HepG2 (cell line): ENCODE data around the gene LBR. TPM values are rescaled to one million over a fixed set of nuclear protein-coding genes. Genes with fewer than 3 reads are reported as not detected.

ENCODE experiments used
- CBX5 ChIP-seq: sonication (generic); formaldehyde crosslinking; IDR thresholded peaks from 2 replicates; pipeline ENCODE4 v1.4.0; 2020; ENCODE audit warnings: missing genetic modification reagents, borderline replicate concordance
- E2F2 ChIP-seq: sonication (generic); formaldehyde crosslinking; IDR thresholded peaks from 2 replicates; pipeline ENCODE4 v1.4.0; 2020; ENCODE audit warnings: missing genetic modification reagents, borderline replicate concordance
- EZH2 ChIP-seq: conservative IDR thresholded peaks from 2 replicates; pipeline ENCODE4 v1.6.1; 2012; ENCODE audit warnings: mild to moderate bottlenecking, low read depth, low read length, moderate library complexity
- HDAC1 ChIP-seq: sonication (generic); formaldehyde crosslinking; IDR thresholded peaks from 2 replicates; pipeline ENCODE4 v1.5.1; 2020; ENCODE audit warnings: mild to moderate bottlenecking, missing genetic modification reagents
- HIC2 ChIP-seq: sonication (generic); formaldehyde crosslinking; IDR thresholded peaks from 2 replicates; pipeline ENCODE4 v1.9.0; 2022; ENCODE audit warnings: low read depth, missing genetic modification reagents
- HNRNPUL1 ChIP-seq: fragments of 200-400 bp; formaldehyde crosslinking; IDR thresholded peaks from 2 replicates; pipeline ENCODE4 v1.6.1; 2017; ENCODE audit warnings: low read depth, mild to moderate bottlenecking, low read length, moderate library complexity
- IKZF1 ChIP-seq: fragments of 450-650 bp; IDR thresholded peaks from 2 replicates; pipeline ENCODE4 v1.7.1; 2016
- KLF16 ChIP-seq, 2 experiments: sonication (generic) in 1 of 2; formaldehyde crosslinking in 1 of 2; IDR thresholded peaks; 2 replicates each; pipeline versions ENCODE4 v1.6.1 to v1.8.0; 2016 to 2023; ENCODE audit warnings: missing genetic modification reagents in 2 of 2, missing compliant biosample characterization in 1 of 2
- MTERF4 ChIP-seq: sonication (generic); formaldehyde crosslinking; IDR thresholded peaks from 2 replicates; pipeline ENCODE4 v1.8.0; 2023; ENCODE audit warnings: mild to moderate bottlenecking, missing genetic modification reagents
- PAXIP1 ChIP-seq: sonication (generic); formaldehyde crosslinking; conservative IDR thresholded peaks from 2 replicates; pipeline ENCODE4 v1.4.0; 2020; ENCODE audit warnings: mild to moderate bottlenecking, missing genetic modification reagents, moderate library complexity
- RNF2 ChIP-seq: fragments of 450-650 bp; conservative IDR thresholded peaks from 2 replicates; pipeline ENCODE4 v1.6.1; 2016; ENCODE audit warnings: low read depth
- SP5 ChIP-seq: IDR thresholded peaks from 2 replicates; pipeline ENCODE4 v1.6.1; 2016; ENCODE audit warnings: low read depth, borderline replicate concordance
- YEATS2 ChIP-seq: sonication (generic); formaldehyde crosslinking; IDR thresholded peaks from 2 replicates; pipeline ENCODE4 v1.4.0; 2020; ENCODE audit warnings: missing genetic modification reagents, borderline replicate concordance
- ZBTB26 ChIP-seq: IDR thresholded peaks from 2 replicates; pipeline ENCODE4 v1.6.1; 2016; ENCODE audit warnings: missing compliant biosample characterization, missing genetic modification reagents, borderline replicate concordance
- ZNF207 ChIP-seq: fragments of 450-650 bp; IDR thresholded peaks from 2 replicates; pipeline ENCODE4 v1.6.1; 2016; ENCODE audit warnings: antibody characterized with exemption, borderline replicate concordance
- ZNF691 ChIP-seq: sonication (generic); formaldehyde crosslinking; IDR thresholded peaks from 2 replicates; pipeline ENCODE4 v1.4.0; 2020; ENCODE audit warnings: missing genetic modification reagents, low read depth, mild to moderate bottlenecking, borderline replicate concordance
- ZNF768 ChIP-seq: sonication (generic); formaldehyde crosslinking; IDR thresholded peaks from 2 replicates; pipeline ENCODE4 v1.4.0; 2020; ENCODE audit warnings: missing genetic modification reagents
- ZSCAN12 ChIP-seq: sonication (generic); formaldehyde crosslinking; IDR thresholded peaks from 2 replicates; pipeline ENCODE4 v1.9.0; 2021; ENCODE audit warnings: mild to moderate bottlenecking, missing genetic modification reagents
- ZSCAN9 ChIP-seq: IDR thresholded peaks from 2 replicates; pipeline ENCODE4 v1.6.1; 2016; ENCODE audit warnings: borderline replicate concordance
- polyA plus RNA-seq, 8 experiments: library from polyadenylated mRNA; depleted of rRNA in 3 of 8; stranded (reverse) in 7 of 8; unstranded in 1 of 8; fragments of >200 nt; fragmentation: Illumina TruSeq in 4 of 8; extraction: Trizol in 4 of 8; gene quantifications; 2 replicates each; pipeline versions ENCODE4 v1.2.1 to v1.2.3, GENCODE V29; 2011 to 2016; ENCODE audit warnings: low read depth in 4 of 8, missing spikeins in 1 of 8, mixed read lengths in 1 of 8; ENCODE audit not compliant: insufficient read depth in 1 of 8
- total RNA-seq, 5 experiments: library from RNA; depleted of rRNA; stranded (reverse); fragments of >200 nt; fragmentation: Illumina TruSeq; extraction: Trizol; gene quantifications; 2 replicates each; pipeline ENCODE4 v1.2.3, GENCODE V29; 2016; ENCODE audit warnings: low read depth in 1 of 5

Gene LBR
- total and polyA plus RNA-seq, 2 of the 13 experiments (the other 11 are each of a cell fraction or from before 2014, with no cell fraction given), result 38.9 to 76.7 TPM

GRCh38 chr1:225474986-225475820 is 47.4 kb upstream of the LBR start (continued):
- TF ChIP-seq HIC2, result no peak
- no peak; the same call in 1 of the 2 replicates for TF ChIP-seq PAXIP1 (CRISPR knock-in tag)
- peak; percentile 77; the same call in 1 of the 2 replicates for TF ChIP-seq ZNF768 (CRISPR knock-in tag)
- TF ChIP-seq KLF16 (CRISPR knock-in tag; IDR thresholded peaks at IDR 0.05), result peak in 1 of 2 experiments; percentile 71; a peak in 1 of 4 replicates
- TF ChIP-seq CBX5, result peak; percentile 51; the same call in 1 of the 2 replicates
- TF ChIP-seq ZSCAN12, result no peak
- peak; percentile 20; the same call in 1 of the 2 replicates for TF ChIP-seq ZBTB26 (CRISPR knock-in tag)
- TF ChIP-seq SP5 (CRISPR knock-in tag), result no peak
- no peak for TF ChIP-seq EZH2
- peak; percentile 66; the same call in 1 of the 2 replicates for TF ChIP-seq ZSCAN9 (CRISPR knock-in tag)
- TF ChIP-seq MTERF4 (CRISPR knock-in tag), result no peak
- no peak for TF ChIP-seq IKZF1
- TF ChIP-seq YEATS2, result 0 out of 2 replicates have a peak, but pooled peaks have one; percentile 28
- TF ChIP-seq ZNF691 (CRISPR knock-in tag), result peak; percentile 75
- TF ChIP-seq HNRNPUL1, result no peak
- TF ChIP-seq ZNF207, result no peak
- TF ChIP-seq E2F2 (CRISPR knock-in tag), result no peak
- TF ChIP-seq HDAC1 (CRISPR knock-in tag), result peak; percentile 78; the same call in 1 of the 2 replicates
- TF ChIP-seq RNF2, result no peak
